HepG2 (cell line): Measurements from ENCODE around the gene IGFLR1. TPM values are rescaled to one million over a fixed set of nuclear protein-coding genes. Genes with fewer than 3 reads are reported as not detected.

Source experiments
- CHD2 ChIP-seq: IDR thresholded peaks from 2 replicates; pipeline ENCODE4 v1.6.1; 2011; ENCODE audit warnings: low read depth, low read length, improper control_type of control experiment
- FOXC1 ChIP-seq: sonication (generic); formaldehyde crosslinking; IDR thresholded peaks from 2 replicates; pipeline ENCODE4 v1.8.0; 2022; ENCODE audit warnings: mild to moderate bottlenecking, missing genetic modification reagents, borderline replicate concordance
- GTF2F1 ChIP-seq: fragments of 150-350 bp; IDR thresholded peaks from 2 replicates; pipeline ENCODE4 v1.6.1; 2014; ENCODE audit warnings: low read length
- HDAC6 ChIP-seq: fragments of 200-600 bp; sonication (generic); IDR thresholded peaks from 2 replicates; pipeline ENCODE4 v1.7.0; 2017; ENCODE audit warnings: mild to moderate bottlenecking, antibody characterized with exemption, low read length, low read depth
- KAT2B ChIP-seq: fragments of 150-350 bp; IDR thresholded peaks from 2 replicates; pipeline ENCODE4 v1.6.1; 2014; ENCODE audit warnings: low read depth, low read length, borderline replicate concordance
- RBAK ChIP-seq: sonication (generic); formaldehyde crosslinking; IDR thresholded peaks from 2 replicates; pipeline ENCODE4 v1.5.1; 2020; ENCODE audit warnings: mild to moderate bottlenecking, missing genetic modification reagents
- REST ChIP-seq, 2 experiments: IDR thresholded peaks; 2 replicates each; pipeline ENCODE4 v1.6.1; 2011 to 2012; ENCODE audit warnings: low read length in 2 of 2, borderline replicate concordance in 1 of 2, low read depth in 1 of 2, mild to moderate bottlenecking in 1 of 2, moderate library complexity in 1 of 2
- RORA ChIP-seq: sonication (generic); formaldehyde crosslinking; IDR thresholded peaks from 2 replicates; pipeline ENCODE4 v1.5.0; 2020; ENCODE audit warnings: mild to moderate bottlenecking, missing genetic modification reagents, moderate library complexity
- RXRA ChIP-seq: sonication (generic); formaldehyde crosslinking; IDR thresholded peaks from 2 replicates; pipeline ENCODE4 v1.5.1; 2020; ENCODE audit warnings: missing genetic modification reagents
- TAF1 ChIP-seq: sonication (generic); formaldehyde crosslinking; IDR thresholded peaks from 2 replicates; pipeline ENCODE4 v1.4.0; 2020; ENCODE audit warnings: missing genetic modification reagents
- ZKSCAN8 ChIP-seq: IDR thresholded peaks from 2 replicates; pipeline ENCODE4 v1.6.1; 2016; ENCODE audit warnings: borderline replicate concordance, missing genetic modification reagents, missing compliant biosample characterization
- ZNF180 ChIP-seq: sonication (generic); formaldehyde crosslinking; IDR thresholded peaks from 2 replicates; pipeline ENCODE4 v1.4.0; 2020; ENCODE audit warnings: low read depth, missing genetic modification reagents, borderline replicate concordance
- ZNF20 ChIP-seq: sonication (generic); formaldehyde crosslinking; IDR thresholded peaks from 2 replicates; pipeline ENCODE4 v1.4.0; 2020; ENCODE audit warnings: mild to moderate bottlenecking, moderate library complexity, missing genetic modification reagents
- ZSCAN21 ChIP-seq: sonication (generic); formaldehyde crosslinking; IDR thresholded peaks from 2 replicates; pipeline ENCODE4 v1.8.0; 2022; ENCODE audit warnings: mild to moderate bottlenecking, missing genetic modification reagents, moderate library complexity, borderline replicate concordance
- ZZZ3 ChIP-seq: sonication (generic); formaldehyde crosslinking; IDR thresholded peaks from 2 replicates; pipeline ENCODE4 v1.4.0; 2020; ENCODE audit warnings: missing genetic modification reagents, mild to moderate bottlenecking, borderline replicate concordance
- polyA plus RNA-seq, 8 experiments: library from polyadenylated mRNA; depleted of rRNA in 3 of 8; stranded (reverse) in 7 of 8; unstranded in 1 of 8; fragments of >200 nt; fragmentation: Illumina TruSeq in 4 of 8; extraction: Trizol in 4 of 8; gene quantifications; 2 replicates each; pipeline versions ENCODE4 v1.2.1 to v1.2.3, GENCODE V29; 2011 to 2016; ENCODE audit warnings: low read depth in 4 of 8, missing spikeins in 1 of 8, mixed read lengths in 1 of 8; ENCODE audit not compliant: insufficient read depth in 1 of 8
- total RNA-seq, 5 experiments: library from RNA; depleted of rRNA; stranded (reverse); fragments of >200 nt; fragmentation: Illumina TruSeq; extraction: Trizol; gene quantifications; 2 replicates each; pipeline ENCODE4 v1.2.3, GENCODE V29; 2016; ENCODE audit warnings: low read depth in 1 of 5
- TF ChIP-seq, protein P1 (sequence below): sonication (generic); formaldehyde crosslinking; IDR thresholded peaks from 2 replicates; pipeline ENCODE4 v1.4.0; 2020; ENCODE audit warnings: missing genetic modification reagents, borderline replicate concordance
- TF ChIP-seq, protein P2 (sequence below), 2 experiments: sonication (generic) in 1 of 2; formaldehyde crosslinking in 1 of 2; IDR thresholded peaks; 2 replicates each; pipeline versions ENCODE4 v1.4.0 to v1.6.1; 2018 to 2020; ENCODE audit warnings: missing genetic modification reagents in 2 of 2, borderline replicate concordance in 1 of 2, low read depth in 1 of 2, mild to moderate bottlenecking in 1 of 2, missing biosample characterization in 1 of 2
- TF ChIP-seq, protein P3 (sequence below): sonication (generic); formaldehyde crosslinking; IDR thresholded peaks from 2 replicates; pipeline ENCODE4 v1.5.0; 2020; ENCODE audit warnings: missing genetic modification reagents

IGFLR1 gene
- total and polyA plus RNA-seq, 2 of the 13 experiments (the other 11 are each of a cell fraction or from before 2014, with no cell fraction given) = 5.4 to 8.9 TPM

GRCh38 chr19:35740423-35741202 lies 1.6 kb downstream of the IGFLR1 start (continued):
- TF ChIP-seq CHD2 (no peak), ZZZ3 (peak; percentile 55; the same call in 1 of the 2 replicates), HDAC6 (no peak), ZNF20 (CRISPR knock-in tag) (no peak), ZSCAN21 (CRISPR knock-in tag) (no peak; the same call in 1 of the 2 replicates), ZNF180 (no peak), KAT2B (no peak), REST (IDR thresholded peaks at IDR 0.05; ENCODE audit: borderline replicate concordance in 1 of 2, low read depth in 1 of 2, low read length in 2 of 2) (no peak), RBAK (CRISPR knock-in tag) (no peak), GTF2F1 (no peak), RORA (no peak), FOXC1 (CRISPR knock-in tag) (peak; percentile 84; the same call in 1 of the 2 replicates), TAF1 (CRISPR knock-in tag) (peak; percentile 65; the same call in 1 of the 2 replicates), RXRA (CRISPR knock-in tag) (peak; percentile 42; the same call in 1 of the 2 replicates), ZKSCAN8 (CRISPR knock-in tag) (no peak; the same call in 1 of the 2 replicates)
- TF ChIP-seq, protein P1, sequence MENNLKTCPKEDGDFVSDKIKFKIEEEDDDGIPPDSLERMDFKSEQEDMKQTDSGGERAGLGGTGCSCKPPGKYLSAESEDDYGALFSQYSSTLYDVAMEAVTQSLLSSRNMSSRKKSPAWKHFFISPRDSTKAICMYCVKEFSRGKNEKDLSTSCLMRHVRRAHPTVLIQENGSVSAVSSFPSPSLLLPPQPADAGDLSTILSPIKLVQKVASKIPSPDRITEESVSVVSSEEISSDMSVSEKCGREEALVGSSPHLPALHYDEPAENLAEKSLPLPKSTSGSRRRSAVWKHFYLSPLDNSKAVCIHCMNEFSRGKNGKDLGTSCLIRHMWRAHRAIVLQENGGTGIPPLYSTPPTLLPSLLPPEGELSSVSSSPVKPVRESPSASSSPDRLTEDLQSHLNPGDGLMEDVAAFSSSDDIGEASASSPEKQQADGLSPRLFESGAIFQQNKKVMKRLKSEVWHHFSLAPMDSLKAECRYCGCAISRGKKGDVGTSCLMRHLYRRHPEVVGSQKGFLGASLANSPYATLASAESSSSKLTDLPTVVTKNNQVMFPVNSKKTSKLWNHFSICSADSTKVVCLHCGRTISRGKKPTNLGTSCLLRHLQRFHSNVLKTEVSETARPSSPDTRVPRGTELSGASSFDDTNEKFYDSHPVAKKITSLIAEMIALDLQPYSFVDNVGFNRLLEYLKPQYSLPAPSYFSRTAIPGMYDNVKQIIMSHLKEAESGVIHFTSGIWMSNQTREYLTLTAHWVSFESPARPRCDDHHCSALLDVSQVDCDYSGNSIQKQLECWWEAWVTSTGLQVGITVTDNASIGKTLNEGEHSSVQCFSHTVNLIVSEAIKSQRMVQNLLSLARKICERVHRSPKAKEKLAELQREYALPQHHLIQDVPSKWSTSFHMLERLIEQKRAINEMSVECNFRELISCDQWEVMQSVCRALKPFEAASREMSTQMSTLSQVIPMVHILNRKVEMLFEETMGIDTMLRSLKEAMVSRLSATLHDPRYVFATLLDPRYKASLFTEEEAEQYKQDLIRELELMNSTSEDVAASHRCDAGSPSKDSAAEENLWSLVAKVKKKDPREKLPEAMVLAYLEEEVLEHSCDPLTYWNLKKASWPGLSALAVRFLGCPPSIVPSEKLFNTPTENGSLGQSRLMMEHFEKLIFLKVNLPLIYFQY (CRISPR knock-in tag) = peak; percentile 35; the same call in 1 of the 2 replicates
- TF ChIP-seq, protein P2, sequence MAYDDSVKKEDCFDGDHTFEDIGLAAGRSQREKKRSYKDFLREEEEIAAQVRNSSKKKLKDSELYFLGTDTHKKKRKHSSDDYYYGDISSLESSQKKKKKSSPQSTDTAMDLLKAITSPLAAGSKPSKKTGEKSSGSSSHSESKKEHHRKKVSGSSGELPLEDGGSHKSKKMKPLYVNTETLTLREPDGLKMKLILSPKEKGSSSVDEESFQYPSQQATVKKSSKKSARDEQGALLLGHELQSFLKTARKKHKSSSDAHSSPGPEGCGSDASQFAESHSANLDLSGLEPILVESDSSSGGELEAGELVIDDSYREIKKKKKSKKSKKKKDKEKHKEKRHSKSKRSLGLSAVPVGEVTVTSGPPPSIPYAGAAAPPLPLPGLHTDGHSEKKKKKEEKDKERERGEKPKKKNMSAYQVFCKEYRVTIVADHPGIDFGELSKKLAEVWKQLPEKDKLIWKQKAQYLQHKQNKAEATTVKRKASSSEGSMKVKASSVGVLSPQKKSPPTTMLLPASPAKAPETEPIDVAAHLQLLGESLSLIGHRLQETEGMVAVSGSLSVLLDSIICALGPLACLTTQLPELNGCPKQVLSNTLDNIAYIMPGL (CRISPR knock-in tag; IDR thresholded peaks at IDR 0.05; ENCODE audit: borderline replicate concordance in 1 of 2, low read depth in 1 of 2) = peak; percentile 20 to 67; a peak in 3 of 4 replicates
- TF ChIP-seq, protein P3, sequence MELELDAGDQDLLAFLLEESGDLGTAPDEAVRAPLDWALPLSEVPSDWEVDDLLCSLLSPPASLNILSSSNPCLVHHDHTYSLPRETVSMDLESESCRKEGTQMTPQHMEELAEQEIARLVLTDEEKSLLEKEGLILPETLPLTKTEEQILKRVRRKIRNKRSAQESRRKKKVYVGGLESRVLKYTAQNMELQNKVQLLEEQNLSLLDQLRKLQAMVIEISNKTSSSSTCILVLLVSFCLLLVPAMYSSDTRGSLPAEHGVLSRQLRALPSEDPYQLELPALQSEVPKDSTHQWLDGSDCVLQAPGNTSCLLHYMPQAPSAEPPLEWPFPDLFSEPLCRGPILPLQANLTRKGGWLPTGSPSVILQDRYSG (CRISPR knock-in tag) = no peak
